Stimulated activated CD8-positive, alpha-beta memory T cell treated with anti-CD3 and anti-CD28 coated beads, Interleukin-2, amount 100 ng/mL, for 1 hour (primary cell): ENCODE data around the gene SHC1.

Source experiments
- DNase-seq, 2 donors: peaks; one replicate each; pipeline ENCODE4 v3.0.0-alpha.2; 2020; ENCODE audit warnings: low read depth in 2 of 2

The SHC1 gene

DNA sequence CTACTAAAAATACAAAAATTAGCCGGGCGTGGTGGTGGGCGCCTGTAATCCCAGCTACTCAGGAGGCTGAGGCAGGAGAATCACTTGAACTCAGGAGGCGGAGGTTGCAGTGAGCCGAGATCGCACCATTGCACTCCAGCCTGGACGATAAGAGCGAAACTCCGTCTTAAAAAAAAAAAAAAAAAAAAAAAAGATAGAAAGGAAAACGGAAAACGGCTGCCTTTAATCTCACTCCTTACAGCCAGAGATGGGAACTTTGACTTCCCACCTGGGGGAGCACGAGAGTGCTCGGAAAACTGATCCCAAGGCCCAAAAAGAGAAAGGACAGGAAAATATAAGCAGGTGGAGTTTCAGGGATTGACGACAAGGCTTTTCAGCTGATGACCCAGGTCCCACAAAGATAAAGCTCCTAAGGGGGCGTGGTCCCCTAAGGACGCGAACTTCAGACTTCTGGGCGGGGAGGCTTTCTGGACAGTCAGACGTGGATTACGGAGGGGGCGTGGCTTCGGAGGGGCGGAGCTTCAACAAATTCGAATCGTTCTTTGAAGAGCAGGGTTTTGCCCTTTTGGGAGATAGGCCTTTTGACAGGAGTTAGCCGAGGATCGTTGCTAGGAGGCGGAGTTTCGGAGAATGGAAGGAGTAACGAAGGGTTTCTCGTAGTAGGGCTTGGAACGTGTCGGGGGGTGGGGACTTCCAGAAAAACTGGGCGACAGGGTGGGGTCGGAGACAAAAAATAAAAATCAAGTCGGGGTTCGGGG, 3.0 kb upstream of the SHC1 start:
- DNase-seq = peak; percentile 74 to 82

DNA sequence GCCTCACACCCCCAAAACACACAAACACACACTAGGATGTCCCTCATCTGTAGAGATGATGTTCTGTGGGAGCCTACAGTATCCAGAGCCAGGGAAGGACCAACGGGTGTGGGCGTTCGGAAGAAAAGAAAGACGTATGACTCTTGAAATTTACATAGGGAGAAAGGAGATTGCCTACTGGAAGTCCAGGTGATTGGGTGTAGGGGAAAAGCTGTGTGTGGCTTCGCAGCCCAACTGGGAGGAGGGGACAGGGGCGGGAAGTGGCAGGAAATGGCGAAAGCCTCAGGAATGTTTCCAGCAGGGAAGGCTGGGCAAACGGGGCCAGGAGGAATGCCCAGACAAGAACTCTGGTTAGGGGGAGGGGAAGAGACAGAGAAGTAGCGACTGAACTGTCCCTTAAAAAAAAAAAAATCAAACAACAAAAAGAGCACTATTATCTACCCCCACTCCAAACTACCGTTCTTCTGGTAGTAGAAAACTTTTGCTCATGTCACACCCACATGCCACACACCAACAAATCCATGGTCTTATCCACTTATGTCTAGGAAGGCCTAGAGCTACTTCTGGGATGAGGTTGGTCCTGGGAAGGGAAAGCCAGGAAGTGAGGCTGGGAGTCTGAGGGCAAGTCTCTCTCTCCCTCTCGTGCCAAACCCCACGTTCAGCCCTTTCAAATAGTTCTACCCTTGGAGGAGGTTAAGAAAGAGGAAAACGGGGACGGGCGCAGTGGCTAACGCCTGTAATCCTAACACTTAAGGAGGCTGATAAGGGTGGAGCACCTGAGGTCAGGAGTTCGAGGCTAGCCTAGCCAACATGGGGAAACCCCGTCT, 2.2 kb upstream of the SHC1 start:
- no peak for DNase-seq

DNA sequence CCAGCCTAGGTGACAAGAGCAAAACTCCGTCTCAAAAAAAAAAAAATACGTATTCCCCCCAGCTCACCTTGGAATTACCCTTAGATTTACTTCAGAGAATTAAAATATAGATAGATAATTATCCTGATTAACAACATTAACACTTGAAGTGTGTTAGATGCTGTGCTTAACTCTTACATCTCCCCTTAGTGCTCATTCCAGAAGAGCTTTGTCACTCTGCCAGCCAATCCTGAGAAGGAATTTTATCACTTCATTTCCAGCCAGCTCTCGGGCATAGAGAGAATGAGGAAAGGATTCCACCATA, 1.6 kb upstream of the SHC1 start:
- DNase-seq = no peak

DNA sequence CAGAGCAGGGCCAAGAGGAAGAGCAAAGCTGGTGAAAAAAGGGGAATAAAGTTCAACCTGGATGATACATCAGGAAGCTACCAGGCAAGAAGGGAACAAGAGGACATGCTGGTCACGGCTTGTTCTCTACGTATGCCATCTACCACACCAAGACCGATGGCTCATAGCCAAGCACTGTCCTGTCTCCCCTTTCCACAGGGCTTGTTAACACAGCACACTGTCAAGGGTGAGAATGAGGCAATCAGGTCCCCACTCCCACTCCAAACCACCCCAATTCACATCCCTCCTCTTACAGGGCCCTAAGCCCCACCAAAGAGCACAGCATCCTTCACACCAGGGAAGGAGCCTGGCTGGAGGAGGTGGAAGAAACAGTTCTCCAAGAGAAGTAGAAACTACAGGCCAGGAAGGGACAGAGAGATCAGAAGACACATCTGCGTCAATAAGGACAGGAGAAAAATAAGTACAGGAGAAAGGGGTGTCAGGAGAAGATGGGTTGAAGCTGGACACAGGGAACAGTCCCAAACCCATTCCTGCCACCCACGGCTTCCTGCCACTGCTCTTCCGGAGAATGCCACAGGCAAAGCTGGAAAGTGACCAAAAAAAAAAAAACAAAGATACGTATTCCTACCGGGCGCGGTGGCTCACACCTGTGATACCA, 923 bp upstream of the SHC1 start:
- DNase-seq = no peak

DNA sequence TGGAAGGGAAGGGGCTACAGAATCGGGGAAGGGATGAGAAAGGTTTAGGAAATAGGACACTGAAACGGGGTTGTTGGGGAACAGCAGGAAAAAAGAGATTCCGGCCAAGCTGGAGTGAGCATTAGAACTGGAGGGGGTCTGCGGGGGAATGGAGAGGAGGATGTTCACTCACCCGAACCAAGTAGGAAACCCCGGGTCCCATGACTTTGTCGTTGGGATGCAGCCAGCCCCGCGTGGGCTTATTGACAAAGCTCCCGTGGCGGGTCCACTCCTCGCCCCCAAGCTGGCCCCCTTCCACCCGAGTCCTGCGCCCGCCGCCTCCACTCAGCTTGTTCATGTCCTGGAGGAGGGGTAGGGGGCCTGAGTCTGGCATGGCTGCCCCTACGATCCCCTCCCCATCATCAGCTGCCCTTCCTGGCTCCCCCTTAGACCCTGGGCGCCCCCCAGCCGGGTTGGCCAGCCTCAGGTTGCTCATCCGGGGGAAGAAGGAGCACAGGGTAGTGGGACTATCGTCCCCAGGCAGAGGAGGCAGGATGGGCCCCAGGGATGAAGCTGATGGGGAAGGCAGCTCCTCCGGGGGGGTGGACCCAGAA, 591 bp downstream of the SHC1 start:
- DNase-seq = no peak

- no peak for DNase-seq
Measured at GRCh38 chr1:154969246-154969645, 1.3 kb downstream of the SHC1 start.

GRCh38 chr1:154968731-154969130, 1.8 kb downstream of the SHC1 start:
- DNase-seq = no peak

DNA sequence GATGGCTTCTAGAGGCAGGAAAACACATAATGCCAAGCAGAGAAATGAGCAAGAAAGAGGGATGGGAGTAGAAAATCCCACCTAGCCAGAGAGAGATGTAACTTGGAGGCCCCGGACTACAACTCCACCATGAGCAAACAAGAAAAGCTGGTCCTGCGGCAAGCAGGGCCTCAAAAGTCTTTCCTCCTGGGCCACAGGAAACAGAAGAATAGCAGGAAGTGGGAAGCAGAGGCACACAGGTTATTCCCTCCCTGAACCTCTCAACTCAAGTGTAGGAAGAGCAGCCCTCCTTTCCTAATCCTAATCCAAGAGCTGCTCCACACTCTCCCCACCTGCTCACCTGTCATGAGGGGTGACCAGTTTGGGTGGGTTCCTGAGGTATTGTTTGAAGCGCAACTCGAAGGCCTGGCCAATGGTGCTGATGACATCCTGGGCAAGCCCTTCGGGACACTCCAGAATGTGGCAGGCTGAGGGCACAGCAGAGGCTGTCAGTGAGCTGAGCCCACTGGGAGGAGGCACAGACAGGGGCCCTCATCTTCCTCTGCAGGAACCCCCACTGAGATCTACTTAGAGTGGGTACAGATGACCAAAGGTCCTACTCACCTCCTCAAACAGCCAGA, 3.1 kb downstream of the SHC1 start:
- no peak for DNase-seq

- no peak for DNase-seq
Measured at GRCh38 chr1:154966111-154966510, 4.4 kb downstream of the SHC1 start.

GRCh38 chr1:154964359-154964758, 6.2 kb downstream of the SHC1 start:
- no peak for DNase-seq

GRCh38 chr1:154963643-154964042, 6.9 kb downstream of the SHC1 start:
- DNase-seq = no peak

DNA sequence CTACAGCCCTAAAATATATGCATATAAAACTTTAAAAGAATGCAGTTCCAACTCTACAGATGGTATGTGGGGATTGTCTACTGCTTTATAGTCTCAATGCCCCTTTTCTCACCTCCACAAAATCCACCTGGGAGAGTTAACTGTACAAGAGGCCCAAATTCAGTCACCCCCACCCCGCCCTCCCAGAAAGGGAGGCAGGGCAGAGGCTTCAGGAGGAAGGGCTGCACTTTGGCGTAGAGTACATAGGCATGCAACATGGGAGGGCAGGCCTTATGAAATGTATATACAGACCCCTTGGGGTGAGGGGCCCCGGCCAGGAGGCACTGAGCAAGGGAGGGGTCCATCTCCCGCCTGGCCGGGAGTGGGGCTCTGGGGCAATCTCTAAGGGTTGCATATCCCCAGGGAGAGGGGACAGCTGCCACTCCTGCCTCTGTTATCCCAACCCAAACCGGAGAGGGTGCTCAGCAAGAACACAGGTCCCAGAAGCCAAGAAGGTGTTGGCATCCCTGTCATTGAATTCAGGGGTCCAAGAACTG, 7.7 kb downstream of the SHC1 start:
- DNase-seq = no peak

DNA sequence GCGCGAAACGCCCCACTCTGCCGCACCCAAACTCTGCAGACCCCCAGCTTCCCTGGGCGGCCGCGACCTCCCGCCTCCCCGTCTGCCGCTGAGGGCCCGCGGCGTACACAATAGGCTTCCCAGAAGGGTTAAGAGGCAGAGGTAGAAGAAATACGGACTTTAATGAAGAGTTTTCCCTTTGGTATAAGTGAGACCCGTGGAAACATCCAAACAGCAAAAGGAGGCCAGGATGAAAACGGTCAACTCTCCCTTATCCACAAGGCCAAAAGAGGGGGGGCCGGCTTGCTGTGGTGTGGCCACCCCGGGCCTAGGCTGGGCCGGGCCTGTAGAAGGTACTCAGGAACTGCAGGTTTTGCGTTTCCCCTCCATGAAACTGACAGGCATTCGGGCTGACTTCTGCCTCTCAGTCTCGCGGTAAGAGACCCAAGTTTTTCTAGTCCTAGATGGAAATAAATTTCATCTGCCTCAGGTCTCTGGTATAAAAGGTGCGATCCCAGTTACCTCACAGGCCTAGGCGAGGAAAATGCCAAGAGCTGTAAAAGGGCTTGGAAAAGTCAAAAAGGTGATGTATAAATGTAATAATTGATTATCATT, 8.3 kb downstream of the SHC1 start:
- DNase-seq = no peak

DNA sequence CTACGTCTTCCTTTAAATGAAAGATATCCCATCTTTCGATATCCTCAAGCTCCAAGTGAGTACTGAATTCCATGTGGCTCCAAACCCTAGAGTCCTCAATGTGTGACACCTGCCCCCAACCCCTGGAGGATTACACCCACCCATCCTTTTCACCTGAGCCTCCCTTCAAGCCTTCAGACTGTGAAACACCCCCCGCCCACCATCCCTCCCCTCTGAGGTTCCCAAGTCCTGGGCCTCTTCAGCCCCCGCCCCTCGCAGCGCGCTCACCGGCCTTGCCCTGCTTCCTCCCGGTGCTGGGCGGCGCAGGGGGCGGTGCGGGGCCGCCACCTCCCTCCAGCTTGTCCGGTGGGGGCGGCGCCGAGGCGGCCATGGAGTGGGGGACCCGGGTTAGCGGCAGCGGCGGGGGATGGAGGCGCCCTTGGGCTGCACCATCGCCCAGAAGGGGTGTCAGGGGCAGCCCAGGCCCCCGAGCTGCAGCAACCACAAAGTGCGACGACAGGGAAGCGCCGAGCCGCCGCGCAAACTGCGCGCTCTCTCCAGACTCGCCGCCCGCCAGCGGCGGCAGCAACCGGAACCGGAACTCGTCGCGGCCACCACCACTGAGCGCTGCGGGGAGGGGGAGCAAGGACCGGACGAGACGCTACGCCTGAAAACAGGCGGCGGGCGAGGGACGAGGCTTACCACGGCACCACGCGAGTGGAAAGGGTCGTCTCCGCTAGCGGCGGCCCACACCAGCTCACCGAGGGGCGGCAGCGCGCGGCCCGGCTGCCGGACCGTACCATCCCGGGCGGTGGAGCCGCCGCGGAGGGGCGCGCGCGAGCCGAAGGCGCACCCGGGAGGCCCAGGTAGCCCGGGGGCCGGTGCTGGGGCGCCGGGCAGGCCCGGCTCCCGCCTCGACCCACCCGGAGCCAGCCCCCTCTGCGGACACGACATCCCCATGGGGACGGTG, 9.1 kb downstream of the SHC1 start, which contains the start of gene PYGO2:
Gene PYGO2, minus strand, starts transcription at position 576 of the 949 bp plus-strand sequence. Its CDS starts 206 bp downstream, at position 370.
- peak; percentile 57 to 65 for DNase-seq

GRCh38 chr1:154960446-154961136, 10.0 kb downstream of the SHC1 start:
- no peak for DNase-seq

GRCh38 chr1:154959426-154959780, 11.1 kb downstream of the SHC1 start:
- DNase-seq = no peak

DNA sequence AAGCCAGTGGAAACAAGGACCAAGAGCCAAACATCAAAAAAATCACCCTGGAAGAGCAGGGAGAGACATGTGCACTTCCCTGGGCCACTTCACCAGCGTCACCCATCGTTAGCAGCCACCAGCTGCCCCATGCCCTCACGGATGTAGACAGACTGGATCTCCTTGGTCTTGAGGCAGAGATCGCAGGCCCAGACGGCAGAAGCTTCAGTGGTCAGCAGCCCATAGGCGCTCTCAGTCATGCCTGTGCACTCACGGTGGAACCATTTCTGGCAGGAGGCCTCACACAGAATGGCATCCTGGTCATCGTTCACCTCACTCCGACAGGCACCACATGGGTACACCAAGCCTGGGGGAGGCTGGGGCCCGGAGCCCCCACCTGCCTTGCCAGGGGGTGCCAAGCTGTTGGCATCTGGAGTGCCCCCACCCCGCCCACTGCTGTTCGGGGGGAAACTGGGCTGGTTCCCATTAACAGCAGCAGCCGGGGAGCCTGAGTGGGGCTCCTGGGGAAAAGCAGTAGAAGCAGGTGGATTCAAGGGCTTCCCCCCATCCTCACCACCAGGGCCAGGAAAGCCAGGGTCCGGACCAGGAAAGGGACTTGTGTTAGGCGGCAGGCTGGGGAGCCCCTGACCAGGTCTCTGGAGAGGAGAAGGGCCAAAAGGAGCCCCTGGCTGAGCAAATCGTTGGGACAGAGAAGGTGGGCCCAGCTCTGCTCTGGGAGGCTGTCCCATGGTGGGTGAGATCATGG, 11.7 kb downstream of the SHC1 start:
- no peak for DNase-seq

DNA sequence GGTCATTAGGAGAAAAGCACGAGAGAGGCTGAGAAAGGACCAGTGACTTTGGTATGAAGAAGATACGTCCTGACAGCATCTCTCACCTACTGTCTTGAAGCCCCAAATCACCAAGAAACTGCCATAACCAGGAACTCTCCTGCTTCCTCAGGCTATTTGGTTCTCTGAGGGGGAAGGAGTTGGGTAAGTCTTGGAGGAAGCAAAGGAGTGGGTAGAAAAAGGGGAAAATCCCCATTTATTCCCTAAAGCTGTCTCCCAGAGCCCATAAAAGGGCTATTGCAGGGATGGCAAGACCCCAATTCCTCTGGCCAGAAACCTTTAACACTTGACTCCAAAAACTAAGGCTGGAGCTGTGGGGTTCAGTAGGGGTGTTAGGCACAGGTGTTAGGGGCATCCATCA, 12.5 kb downstream of the SHC1 start:
- no peak for DNase-seq
